Panc1 (cell line): Measurements from ENCODE around the gene CTNNBIP1. TPM values are rescaled to one million over a fixed set of nuclear protein-coding genes. Genes with fewer than 3 reads are reported as not detected.

Experiments used
- ATAC-seq: fragments of 200-7000 bp; cut with Tn5 transposase; 2 replicates; pipeline ENCODE4 v1.9.1; 2020; ENCODE audit warnings: mild to moderate bottlenecking, moderate library complexity
- BruUV-seq: library from RNA; stranded (reverse); fragments of 400-500 nt; replicated peaks from 2 replicates; lab custom pipeline; 2021; lab: Mats Ljungman, UMichigan
- CTCF ChIA-PET: fragments of 300-600 bp; sonication (Branson Sonifier 250); formaldehyde crosslinking; loops from one replicate; lab custom pipeline; 2022; ENCODE audit warnings: antibody characterized with exemption; lab: Charles Lee
- POLR2A ChIA-PET: fragments of 300-600 bp; sonication (Branson Sonifier 250); formaldehyde crosslinking; loops from one replicate; lab custom pipeline; 2022; ENCODE audit warnings: antibody characterized with exemption; lab: Charles Lee
- DNase-seq: peaks from one replicate; pipeline ENCODE4 v3.0.0-alpha.2; 2010; ENCODE audit warnings: low read depth, low spot score
- H3K27ac ChIP-seq: 2 replicates; pipeline ENCODE4 v1.5.1; 2011; ENCODE audit warnings: mild to moderate bottlenecking, low read length, inconsistent platforms
- H3K27me3 ChIP-seq: fragments of 200-500 bp; sonication (Bioruptor generic); 2 replicates; pipeline ENCODE4 v1.6.0; 2014; ENCODE audit warnings: low read length, inconsistent platforms; ENCODE audit not compliant: control insufficient read depth, insufficient read depth
- H3K36me3 ChIP-seq: fragments of 200-500 bp; sonication (Bioruptor generic); 2 replicates; pipeline ENCODE4 v1.5.1; 2014; ENCODE audit warnings: inconsistent platforms, mild to moderate bottlenecking, low read length, moderate library complexity; ENCODE audit not compliant: control insufficient read depth, insufficient read depth
- H3K4me1 ChIP-seq: 2 replicates; pipeline ENCODE4 v1.5.1; 2011; ENCODE audit warnings: inconsistent platforms, mild to moderate bottlenecking, low read length, moderate library complexity; ENCODE audit not compliant: control insufficient read depth, insufficient read depth
- H3K4me3 ChIP-seq, 2 experiments: 2 replicates each; pipeline ENCODE4 v1.5.1; 2011 to 2012; ENCODE audit warnings: low read depth in 2 of 2, low read length in 2 of 2, mild to moderate bottlenecking in 2 of 2, inconsistent platforms in 1 of 2, moderate library complexity in 1 of 2
- H3K9me3 ChIP-seq: fragments of 200-500 bp; sonication (Bioruptor generic); 2 replicates; pipeline ENCODE4 v1.5.1; 2014; ENCODE audit warnings: low read depth, mild to moderate bottlenecking, inconsistent platforms, low read length, moderate library complexity; ENCODE audit not compliant: control insufficient read depth, insufficient read depth
- POLR2AphosphoS5 ChIP-seq: IDR thresholded peaks from 2 replicates; pipeline ENCODE4 v1.6.1; 2012; ENCODE audit warnings: mild to moderate bottlenecking, low read depth, low read length, moderate library complexity
- SIN3A ChIP-seq: IDR thresholded peaks from 2 replicates; pipeline ENCODE4 v1.6.1; 2012; ENCODE audit warnings: low read depth, mild to moderate bottlenecking, low read length, moderate library complexity, borderline replicate concordance; ENCODE audit not compliant: insufficient read depth
- TCF7L2 ChIP-seq: IDR thresholded peaks from 2 replicates; pipeline ENCODE4 v1.6.1; 2011; ENCODE audit warnings: mild to moderate bottlenecking, low read depth, low read length, inconsistent platforms
- in situ Hi-C: cut with HindIII; loops from 2 replicates; pipeline ENCODE4 v1.10.0; 2016; ENCODE audit warnings: low sequenced_read_pairs, low pct_unique_long_range_greater_than_20kb
- intact Hi-C: fragments of 100-400 bp; cut with micrococcal nuclease; formaldehyde crosslinking; loops from one replicate; pipeline ENCODE4 v1.10.0; 2022; ENCODE audit not compliant: unreplicated experiment
- total RNA-seq: library from RNA; stranded (reverse); gene quantifications from one replicate; pipeline ENCODE4 v1.2.1, GENCODE V29; 2021; ENCODE audit not compliant: unreplicated experiment
- TF ChIP-seq, protein P1 (sequence below): fragments of 450-650 bp; IDR thresholded peaks from 2 replicates; pipeline ENCODE4 v1.5.1; 2017; ENCODE audit warnings: mild to moderate bottlenecking
- TF ChIP-seq, protein P2 (sequence below), 2 experiments: IDR thresholded peaks; 2 replicates each; pipeline ENCODE4 v1.6.1; 2011 to 2012; ENCODE audit warnings: low read depth in 2 of 2, control low read depth in 1 of 2, low read length in 1 of 2, mild to moderate bottlenecking in 1 of 2, moderate library complexity in 1 of 2; ENCODE audit not compliant: insufficient read depth in 1 of 2

Gene CTNNBIP1
- total RNA-seq, 1 experiment from 2014 or later, result 36.9 TPM

DNA sequence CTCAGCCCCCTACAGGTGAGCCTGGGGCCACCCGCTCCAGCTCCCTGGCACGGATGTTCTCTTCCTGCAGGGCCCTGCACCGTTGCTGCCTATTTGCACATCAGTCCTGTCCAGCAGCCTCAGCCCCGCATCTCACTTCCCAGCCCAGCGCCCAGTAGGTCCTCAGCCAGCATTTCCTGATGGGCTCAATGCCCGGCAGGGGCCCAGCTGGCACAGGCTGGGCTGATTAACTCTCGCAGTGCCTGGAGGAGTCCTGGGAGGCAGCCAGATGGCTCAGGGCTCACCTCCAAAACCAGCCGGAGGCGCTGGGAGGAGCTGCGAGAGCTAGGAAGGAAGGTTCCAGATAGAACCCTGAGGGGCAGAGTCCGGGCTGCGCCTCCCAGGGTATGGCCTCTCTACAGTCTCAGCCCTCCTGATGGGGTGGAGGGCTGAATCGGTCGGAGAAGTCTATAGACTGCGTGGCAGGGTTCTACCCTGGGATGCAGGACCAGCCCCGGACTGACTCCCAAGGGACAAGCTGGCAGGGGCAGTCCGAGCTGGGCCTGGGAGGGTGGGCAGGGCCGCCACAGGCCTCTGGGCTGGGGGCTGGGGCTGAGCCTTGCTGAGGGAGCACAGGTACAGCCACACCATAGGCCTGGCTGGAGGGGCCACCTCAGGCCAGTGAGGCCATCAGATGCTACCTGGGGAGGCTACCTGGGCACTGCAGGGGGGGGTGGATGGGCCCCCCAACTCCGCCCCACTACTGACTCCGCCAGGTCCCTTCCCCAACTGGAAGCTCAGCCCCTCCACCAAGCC lies 67.1 kb downstream of the CTNNBIP1 start:
- peaks cover 16% of the 10 kb centered on the region for H3K4me1 ChIP-seq
- BruUV-seq, result no TSS peak
- intact Hi-C loops, result no loop called here
- in situ Hi-C loops, result no loop called here
- H3K27ac ChIP-seq, result no peak overlapping the region
- POLR2A ChIA-PET, result interaction anchor here (0.6 kb wide), 1 partner anchor 192 kb away, joined by 4 read pairs; no protein-coding TSS in a partner anchor
- no peak overlapping the region for H3K4me3 ChIP-seq
- H3K36me3 ChIP-seq, result no peaks in the 10 kb centered on the region
- DNase-seq, result no peak
- H3K27me3 ChIP-seq, result no peaks in the 10 kb centered on the region
- CTCF ChIA-PET, result interaction anchor here (0.5 to 1.1 kb wide), 5 partner anchors 15 to 427 kb away, joined by 3 read pairs; no protein-coding TSS in a partner anchor
- TF ChIP-seq, protein P1, sequence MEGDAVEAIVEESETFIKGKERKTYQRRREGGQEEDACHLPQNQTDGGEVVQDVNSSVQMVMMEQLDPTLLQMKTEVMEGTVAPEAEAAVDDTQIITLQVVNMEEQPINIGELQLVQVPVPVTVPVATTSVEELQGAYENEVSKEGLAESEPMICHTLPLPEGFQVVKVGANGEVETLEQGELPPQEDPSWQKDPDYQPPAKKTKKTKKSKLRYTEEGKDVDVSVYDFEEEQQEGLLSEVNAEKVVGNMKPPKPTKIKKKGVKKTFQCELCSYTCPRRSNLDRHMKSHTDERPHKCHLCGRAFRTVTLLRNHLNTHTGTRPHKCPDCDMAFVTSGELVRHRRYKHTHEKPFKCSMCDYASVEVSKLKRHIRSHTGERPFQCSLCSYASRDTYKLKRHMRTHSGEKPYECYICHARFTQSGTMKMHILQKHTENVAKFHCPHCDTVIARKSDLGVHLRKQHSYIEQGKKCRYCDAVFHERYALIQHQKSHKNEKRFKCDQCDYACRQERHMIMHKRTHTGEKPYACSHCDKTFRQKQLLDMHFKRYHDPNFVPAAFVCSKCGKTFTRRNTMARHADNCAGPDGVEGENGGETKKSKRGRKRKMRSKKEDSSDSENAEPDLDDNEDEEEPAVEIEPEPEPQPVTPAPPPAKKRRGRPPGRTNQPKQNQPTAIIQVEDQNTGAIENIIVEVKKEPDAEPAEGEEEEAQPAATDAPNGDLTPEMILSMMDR, result no peak
- TF ChIP-seq, protein P2, sequence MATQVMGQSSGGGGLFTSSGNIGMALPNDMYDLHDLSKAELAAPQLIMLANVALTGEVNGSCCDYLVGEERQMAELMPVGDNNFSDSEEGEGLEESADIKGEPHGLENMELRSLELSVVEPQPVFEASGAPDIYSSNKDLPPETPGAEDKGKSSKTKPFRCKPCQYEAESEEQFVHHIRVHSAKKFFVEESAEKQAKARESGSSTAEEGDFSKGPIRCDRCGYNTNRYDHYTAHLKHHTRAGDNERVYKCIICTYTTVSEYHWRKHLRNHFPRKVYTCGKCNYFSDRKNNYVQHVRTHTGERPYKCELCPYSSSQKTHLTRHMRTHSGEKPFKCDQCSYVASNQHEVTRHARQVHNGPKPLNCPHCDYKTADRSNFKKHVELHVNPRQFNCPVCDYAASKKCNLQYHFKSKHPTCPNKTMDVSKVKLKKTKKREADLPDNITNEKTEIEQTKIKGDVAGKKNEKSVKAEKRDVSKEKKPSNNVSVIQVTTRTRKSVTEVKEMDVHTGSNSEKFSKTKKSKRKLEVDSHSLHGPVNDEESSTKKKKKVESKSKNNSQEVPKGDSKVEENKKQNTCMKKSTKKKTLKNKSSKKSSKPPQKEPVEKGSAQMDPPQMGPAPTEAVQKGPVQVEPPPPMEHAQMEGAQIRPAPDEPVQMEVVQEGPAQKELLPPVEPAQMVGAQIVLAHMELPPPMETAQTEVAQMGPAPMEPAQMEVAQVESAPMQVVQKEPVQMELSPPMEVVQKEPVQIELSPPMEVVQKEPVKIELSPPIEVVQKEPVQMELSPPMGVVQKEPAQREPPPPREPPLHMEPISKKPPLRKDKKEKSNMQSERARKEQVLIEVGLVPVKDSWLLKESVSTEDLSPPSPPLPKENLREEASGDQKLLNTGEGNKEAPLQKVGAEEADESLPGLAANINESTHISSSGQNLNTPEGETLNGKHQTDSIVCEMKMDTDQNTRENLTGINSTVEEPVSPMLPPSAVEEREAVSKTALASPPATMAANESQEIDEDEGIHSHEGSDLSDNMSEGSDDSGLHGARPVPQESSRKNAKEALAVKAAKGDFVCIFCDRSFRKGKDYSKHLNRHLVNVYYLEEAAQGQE (IDR thresholded peaks at IDR 0.05; ENCODE audit: insufficient read depth in 1 of 2, low read depth in 2 of 2, low read length in 1 of 2), result no peak
- TF ChIP-seq POLR2AphosphoS5 (no peak), TCF7L2 (no peak), SIN3A (no peak)
- H3K9me3 ChIP-seq, result no peaks in the 10 kb centered on the region
- peak; percentile 29 for ATAC-seq

DNA sequence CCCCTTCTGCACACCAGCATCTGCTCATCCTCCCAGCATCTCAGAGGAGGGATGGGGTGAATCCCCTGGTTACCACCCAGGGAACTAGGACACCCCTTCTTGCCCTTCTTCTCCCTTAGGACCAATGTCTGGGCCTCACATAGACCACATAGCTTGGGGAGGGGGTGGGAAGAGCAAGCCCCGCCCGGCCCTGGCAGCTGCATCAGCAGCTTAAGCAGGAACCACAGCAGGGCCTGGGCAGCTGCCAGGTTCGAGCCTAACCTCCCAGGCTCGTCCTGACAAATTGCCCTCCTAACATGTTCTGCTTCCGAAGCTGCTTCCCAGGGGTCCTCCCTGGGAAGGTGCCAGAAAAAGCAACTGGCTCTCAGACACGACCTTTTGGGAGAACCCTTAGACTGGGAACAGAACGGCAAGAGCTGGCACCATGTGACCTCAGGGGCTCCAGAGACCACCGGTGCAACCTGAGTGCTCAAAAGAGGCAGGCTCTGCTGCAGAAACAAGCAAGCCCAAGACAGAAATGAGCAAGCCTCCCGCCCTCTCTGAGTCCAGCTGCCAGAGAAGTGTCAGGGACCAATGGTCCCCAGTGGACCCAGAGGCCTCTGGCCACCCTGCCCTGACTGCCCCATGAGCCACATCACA lies 67.9 kb downstream of the CTNNBIP1 start:
- Histone ChIP-seq H3K27me3 (no peaks in the 10 kb centered on the region), H3K4me3 (no peak overlapping the region), H3K27ac (no peak overlapping the region), H3K36me3 (no peaks in the 10 kb centered on the region), H3K4me1 (peaks cover 16% of the 10 kb centered on the region), H3K9me3 (no peaks in the 10 kb centered on the region)
- DNase-seq (no peak), ATAC-seq (no peak)
- in situ Hi-C loops (no loop called here), intact Hi-C loops (no loop called here)
- BruUV-seq, result no TSS peak
- ChIA-PET POLR2A (interaction anchor here (0.6 kb wide), 2 partner anchors 110 to 193 kb away, joined by 3 to 4 read pairs; no protein-coding TSS in a partner anchor), CTCF (interaction anchor here (1.1 kb wide), 1 partner anchor 14 kb away, joined by 3 read pairs; no protein-coding TSS in a partner anchor)
- TF ChIP-seq SIN3A (no peak), TCF7L2 (no peak), POLR2AphosphoS5 (no peak)
- TF ChIP-seq, protein P1, result no peak
- TF ChIP-seq, protein P2 (IDR thresholded peaks at IDR 0.05; ENCODE audit: insufficient read depth in 1 of 2, low read depth in 2 of 2, low read length in 1 of 2), result no peak
